Activated gamma-delta T cell treated with Interleukin-2 at 50 U/mL for 16 hours (primary cell): ENCODE data around the gene KRTCAP2.

Experiments used
- DNase-seq: peaks from one replicate; pipeline ENCODE4 v3.0.0-alpha.2; 2020

Gene KRTCAP2

DNA sequence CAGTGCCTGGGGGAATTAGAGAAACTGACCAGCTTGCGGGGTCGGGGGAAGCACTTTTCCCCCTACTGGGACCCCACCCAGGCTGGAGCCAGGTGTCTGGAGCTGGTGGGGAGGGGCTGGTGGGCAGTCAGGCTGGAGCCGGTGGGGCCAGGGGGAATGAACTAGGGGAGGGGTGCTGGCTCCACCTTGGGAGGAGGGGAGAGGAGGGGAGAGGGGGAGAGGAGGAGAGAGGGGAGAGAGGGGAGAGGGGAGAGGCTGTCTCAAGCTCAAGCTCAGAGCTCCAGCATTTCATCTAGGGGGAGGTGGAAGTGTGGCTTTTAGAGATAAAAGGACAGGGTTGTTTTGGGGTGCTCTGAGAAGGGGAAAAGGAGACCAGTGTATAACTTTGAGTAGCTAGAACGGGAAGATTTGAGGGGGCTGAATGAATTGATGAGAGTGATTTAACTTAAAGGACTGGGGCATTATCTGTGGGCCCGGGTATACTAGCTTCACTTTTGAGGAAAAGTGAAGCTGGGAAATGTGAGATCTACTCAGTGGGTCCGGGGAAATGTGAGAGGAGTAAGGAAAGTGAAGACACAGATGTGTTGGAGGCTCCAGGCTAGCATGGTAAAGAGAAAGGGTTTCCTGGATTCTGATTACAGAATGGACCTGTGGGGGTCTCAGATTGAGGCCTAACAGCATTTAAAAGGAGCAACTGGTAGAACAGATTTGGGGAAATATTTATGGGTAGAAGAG lies 42.7 kb downstream of the KRTCAP2 start:
- no peak for DNase-seq

DNA sequence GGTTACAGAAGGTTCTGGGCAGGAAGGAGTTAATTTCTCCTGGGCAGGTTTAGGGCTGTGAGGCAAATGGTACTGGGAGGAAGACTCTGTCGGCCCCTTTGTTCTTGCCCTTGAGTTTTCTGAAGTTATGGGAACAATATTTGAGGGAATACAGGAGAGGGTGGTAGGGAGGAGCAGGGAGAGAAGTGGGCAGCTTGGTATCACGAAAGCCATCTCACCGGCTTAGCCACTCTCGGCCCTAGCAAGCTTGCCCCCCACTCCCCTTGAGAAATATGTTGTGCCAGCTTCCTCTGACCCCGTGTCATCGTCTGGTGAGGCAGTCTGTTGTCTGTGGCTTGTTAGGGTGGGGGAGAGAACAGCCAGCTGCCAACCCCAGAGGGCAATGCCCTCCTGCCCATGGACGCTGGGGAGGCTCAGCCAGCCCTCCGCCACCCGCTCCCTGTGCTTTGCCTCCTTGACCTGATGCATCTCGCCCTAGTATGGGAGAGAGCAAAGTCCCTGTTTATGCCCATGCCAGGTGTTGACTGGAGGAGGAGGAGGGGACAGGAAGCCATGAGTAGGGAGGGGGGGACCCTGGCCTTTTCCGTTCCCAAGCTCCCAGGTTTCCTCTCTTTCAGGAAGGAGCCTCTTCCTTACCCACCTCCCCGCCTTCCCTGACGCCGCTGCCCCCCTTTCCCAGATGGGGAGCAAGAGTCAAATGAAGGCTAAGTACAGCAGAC lies 44.2 kb downstream of the KRTCAP2 start:
- DNase-seq = peak; percentile 10

GRCh38 chr1:155127967-155128754 lies 44.9 kb downstream of the KRTCAP2 start:
- no peak for DNase-seq

DNA sequence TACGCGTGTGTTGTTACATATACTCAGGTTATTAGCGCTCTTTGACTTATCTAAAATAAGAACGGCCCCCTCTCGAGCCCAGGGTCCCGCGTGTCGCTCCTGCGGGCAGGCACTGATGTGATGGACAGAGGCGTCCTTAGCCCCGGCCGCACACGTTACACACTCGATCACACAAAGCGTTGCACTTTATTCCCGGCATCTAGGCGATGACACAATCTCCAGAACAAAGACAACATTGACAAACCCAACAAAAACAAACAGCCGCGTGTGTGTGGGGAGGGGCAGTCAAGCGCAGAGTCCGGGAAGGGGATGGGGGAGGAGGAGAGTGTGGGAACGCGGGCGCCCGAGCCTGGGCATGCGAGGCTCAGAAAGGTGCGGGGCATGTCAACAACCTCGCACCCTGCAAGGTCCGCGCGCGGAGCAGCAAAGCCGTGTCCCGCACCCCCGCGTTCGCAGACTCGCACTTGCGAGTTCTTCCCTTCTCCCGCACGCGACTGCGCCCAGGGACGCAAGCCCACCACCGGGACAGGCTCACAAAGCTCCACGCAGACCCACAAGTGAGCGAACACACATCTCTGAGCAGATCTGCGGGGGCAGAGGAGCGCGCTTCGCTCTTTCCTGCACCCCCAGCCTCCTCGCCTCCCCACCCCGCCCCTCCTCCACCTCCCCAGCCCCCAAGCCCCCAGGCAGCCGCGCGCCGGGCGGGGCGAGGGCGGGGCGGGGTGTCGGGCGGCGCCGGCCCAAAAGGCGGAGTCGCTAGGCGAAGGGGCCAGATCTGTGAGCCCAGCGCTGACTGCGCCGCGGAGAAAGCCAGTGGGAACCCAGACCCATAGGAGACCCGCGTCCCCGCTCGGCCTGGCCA lies 45.8 kb downstream of the KRTCAP2 start, which contains the start of gene EFNA1:
TSS of gene EFNA1 (plus strand) at position 772 of the 862 bp plus-strand sequence. CDS start 102 bp downstream, outside the sequence.
- peak; percentile 34 for DNase-seq

GRCh38 chr1:155126556-155127104 lies 46.5 kb downstream of the KRTCAP2 start:
- DNase-seq = peak; percentile 21

GRCh38 chr1:155125946-155126555 lies 47.1 kb downstream of the KRTCAP2 start:
- DNase-seq = no peak

DNA sequence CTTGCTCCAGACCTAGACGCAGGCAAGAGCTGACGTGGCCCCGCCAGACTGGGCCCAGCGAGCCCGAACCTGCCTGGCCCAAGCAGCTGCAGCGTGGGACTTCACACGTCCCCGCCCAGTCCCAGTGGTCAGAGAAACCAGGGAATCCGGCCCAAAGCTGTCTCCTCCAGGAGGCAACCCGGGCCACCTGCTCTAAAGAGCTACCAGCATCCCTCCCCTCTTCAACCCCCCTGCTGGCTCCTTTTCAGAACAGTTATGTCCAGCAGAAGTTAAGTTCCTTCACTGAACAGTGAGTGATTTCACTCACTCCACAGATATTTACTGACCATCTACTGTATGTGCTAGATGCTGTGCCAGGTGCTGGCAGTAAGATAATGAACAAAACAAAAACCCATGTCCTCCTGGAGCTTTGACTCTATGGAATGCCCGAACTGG lies 47.6 kb downstream of the KRTCAP2 start:
- DNase-seq = no peak

GRCh38 chr1:155124503-155125463 lies 48.3 kb downstream of the KRTCAP2 start:
- no peak for DNase-seq

- no peak for DNase-seq
These were observed 49.3 kb downstream of the KRTCAP2 start for GRCh38 chr1:155123801-155124200.

DNA sequence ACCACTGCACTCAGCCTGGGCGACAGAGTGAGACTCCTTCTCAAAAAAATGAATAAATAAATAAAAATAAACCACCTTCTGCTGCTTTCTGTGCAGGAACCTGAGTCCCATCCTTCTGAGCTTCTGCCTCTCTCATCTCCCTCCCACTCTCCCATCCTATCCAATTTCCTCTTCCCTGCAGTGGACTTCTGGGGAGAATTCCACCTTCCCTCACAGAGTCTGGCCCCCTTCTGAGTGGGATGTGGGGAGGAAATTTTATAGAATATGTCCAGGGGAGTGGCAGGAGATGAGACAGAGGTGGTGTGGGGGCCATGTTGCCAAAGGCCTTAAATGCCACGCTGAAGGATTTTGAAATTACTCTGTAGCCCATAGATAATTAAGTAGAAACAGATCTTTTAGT lies 50.8 kb downstream of the KRTCAP2 start:
- no peak for DNase-seq

GRCh38 chr1:155121249-155121648 lies 51.9 kb downstream of the KRTCAP2 start:
- DNase-seq = no peak

DNA sequence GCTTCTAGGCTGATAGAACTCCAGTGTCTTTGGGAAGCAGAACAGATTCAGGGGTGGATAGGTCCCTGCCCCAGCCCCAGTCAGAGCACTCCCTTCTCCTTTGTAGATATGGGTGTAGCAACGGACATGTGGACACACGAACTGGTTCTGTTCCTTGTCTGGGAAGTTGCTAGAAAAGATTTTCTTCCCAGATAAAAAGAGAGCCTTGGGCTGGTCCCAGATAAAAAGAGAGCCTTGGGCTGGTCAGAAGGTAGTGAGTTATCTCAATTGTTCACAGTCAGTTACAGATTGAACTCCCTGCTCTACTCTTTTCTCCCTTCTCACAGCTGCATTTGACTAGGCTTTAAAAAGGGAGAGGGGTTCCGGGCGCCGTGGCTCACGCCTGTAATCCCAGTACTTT lies 52.9 kb downstream of the KRTCAP2 start:
- DNase-seq = no peak
